KOPT-K1 (cell line): ENCODE results near the gene LCN1.

Experiments
- H3K27ac ChIP-seq: fragments of 200-600 bp; sonication (generic); 2 replicates; pipeline ENCODE4 v1.5.1; 2016; ENCODE audit warnings: antibody characterized with exemption, mild to moderate bottlenecking, low read depth, low read length; ENCODE audit not compliant: poor library complexity, severe bottlenecking
- H3K36me3 ChIP-seq: fragments of 200-600 bp; sonication (generic); 2 replicates; pipeline ENCODE4 v1.5.1; 2017; ENCODE audit warnings: antibody characterized with exemption, mild to moderate bottlenecking, low read length, moderate library complexity; ENCODE audit not compliant: insufficient read depth
- H3K9me3 ChIP-seq: fragments of 200-600 bp; sonication (generic); 2 replicates; pipeline ENCODE4 v1.5.1; 2017; ENCODE audit warnings: antibody characterized with exemption, low read length, mild to moderate bottlenecking; ENCODE audit not compliant: insufficient read depth, poor library complexity, severe bottlenecking

Gene LCN1

GRCh38 chr9:135499326-135500070 lies 21.7 kb upstream of the LCN1 start:
- H3K9me3 ChIP-seq = no peaks in the 10 kb centered on the region
- peak overlapping the region; percentile 76 for H3K27ac ChIP-seq
- peaks cover 28% of the 10 kb centered on the region for H3K36me3 ChIP-seq

- Histone ChIP-seq H3K9me3 (no peaks in the 10 kb centered on the region), H3K36me3 (peaks cover 34% of the 10 kb centered on the region), H3K27ac (peak overlapping the region; percentile 76)
Measured at GRCh38 chr9:135500071-135500524, 21.1 kb upstream of the LCN1 start.

- Histone ChIP-seq H3K27ac (peak within 1 kb of the TSS; percentile 76), H3K9me3 (no peaks in the 10 kb centered on the region), H3K36me3 (peaks cover 37% of the 10 kb centered on the region)
Measured at GRCh38 chr9:135500525-135501260, 20.5 kb upstream of the LCN1 start, which contains the start of gene MRPS2. TSS of gene MRPS2 (plus strand) at chr9:135500682. CDS start at chr9:135500711, 29 bp downstream.

- Histone ChIP-seq H3K9me3 (no peaks in the 10 kb centered on the region), H3K27ac (peak overlapping the region; percentile 76), H3K36me3 (peaks cover 37% of the 10 kb centered on the region)
Measured at GRCh38 chr9:135501261-135502167, 19.7 kb upstream of the LCN1 start.

GRCh38 chr9:135502168-135502872 lies 18.9 kb upstream of the LCN1 start:
- H3K36me3 ChIP-seq = peaks cover 37% of the 10 kb centered on the region
- no peak overlapping the region for H3K27ac ChIP-seq
- H3K9me3 ChIP-seq = no peaks in the 10 kb centered on the region

- peaks cover 37% of the 10 kb centered on the region for H3K36me3 ChIP-seq
Measured at GRCh38 chr9:135502873-135503321, 18.3 kb upstream of the LCN1 start.

GRCh38 chr9:135503371-135504261 lies 17.6 kb upstream of the LCN1 start:
- Histone ChIP-seq H3K27ac (no peak overlapping the region), H3K36me3 (peaks cover 37% of the 10 kb centered on the region), H3K9me3 (no peaks in the 10 kb centered on the region)

More at GRCh38 chr9:135502873-135503321, 18.3 kb upstream of the LCN1 start:
- Histone ChIP-seq H3K9me3 (no peaks in the 10 kb centered on the region), H3K27ac (no peak overlapping the region)

GRCh38 chr9:135504262-135505243 lies 16.7 kb upstream of the LCN1 start:
- Histone ChIP-seq H3K9me3 (no peaks in the 10 kb centered on the region), H3K27ac (no peak overlapping the region), H3K36me3 (peaks cover 37% of the 10 kb centered on the region)

- Histone ChIP-seq H3K9me3 (no peaks in the 10 kb centered on the region), H3K36me3 (peaks cover 37% of the 10 kb centered on the region), H3K27ac (no peak overlapping the region)
Measured at GRCh38 chr9:135505406-135506187, 15.6 kb upstream of the LCN1 start.

GRCh38 chr9:135506327-135507103 lies 14.7 kb upstream of the LCN1 start:
- H3K36me3 ChIP-seq = peaks cover 37% of the 10 kb centered on the region
- H3K27ac ChIP-seq = no peak overlapping the region
- H3K9me3 ChIP-seq = no peaks in the 10 kb centered on the region

GRCh38 chr9:135507104-135508035 lies 13.9 kb upstream of the LCN1 start:
- Histone ChIP-seq H3K27ac (no peak overlapping the region), H3K9me3 (no peaks in the 10 kb centered on the region), H3K36me3 (peaks cover 30% of the 10 kb centered on the region)
